HepG2 (cell line): ENCODE measurements around the gene CTSA. TPM values are rescaled to one million over a fixed set of nuclear protein-coding genes. Genes with fewer than 3 reads are reported as not detected.

ENCODE experiments used
- GLI4 ChIP-seq: sonication (generic); formaldehyde crosslinking; IDR thresholded peaks from 2 replicates; pipeline ENCODE4 v1.5.1; 2020; ENCODE audit warnings: missing genetic modification reagents, mild to moderate bottlenecking, moderate library complexity, borderline replicate concordance
- HOXA9 ChIP-seq: sonication (generic); formaldehyde crosslinking; IDR thresholded peaks from 2 replicates; pipeline ENCODE4 v1.8.1; 2022; ENCODE audit warnings: missing genetic modification reagents, mild to moderate bottlenecking, moderate library complexity, borderline replicate concordance
- NFE2L2 ChIP-seq: fragments of 150-350 bp; IDR thresholded peaks from 2 replicates; pipeline ENCODE4 v1.6.1; 2014; ENCODE audit warnings: low read length
- NFIB ChIP-seq: sonication (generic); formaldehyde crosslinking; IDR thresholded peaks from 2 replicates; pipeline ENCODE4 v1.9.0; 2021; ENCODE audit warnings: missing genetic modification reagents, mild to moderate bottlenecking, borderline replicate concordance
- PHF5A ChIP-seq: IDR thresholded peaks from one replicate; pipeline ENCODE4 v1.6.1; 2018; ENCODE audit warnings: low read depth, missing genetic modification reagents; ENCODE audit not compliant: unreplicated experiment
- SCMH1 ChIP-seq: sonication (generic); formaldehyde crosslinking; IDR thresholded peaks from 2 replicates; pipeline ENCODE4 v1.9.0; 2021; ENCODE audit warnings: missing genetic modification reagents, mild to moderate bottlenecking, borderline replicate concordance
- SSRP1 ChIP-seq: IDR thresholded peaks from 2 replicates; pipeline ENCODE4 v1.6.1; 2016; ENCODE audit warnings: control low read depth
- ZNF138 ChIP-seq: sonication (generic); formaldehyde crosslinking; IDR thresholded peaks from 2 replicates; pipeline ENCODE4 v1.5.0; 2020; ENCODE audit warnings: mild to moderate bottlenecking, low read depth, missing genetic modification reagents
- ZNF205 ChIP-seq: IDR thresholded peaks from 2 replicates; pipeline ENCODE4 v1.6.1; 2018; ENCODE audit warnings: missing biosample characterization, missing genetic modification reagents
- ZNF3 ChIP-seq: IDR thresholded peaks from 2 replicates; pipeline ENCODE4 v1.7.0; 2017; ENCODE audit warnings: inconsistent platforms
- ZNF33A ChIP-seq: sonication (generic); formaldehyde crosslinking; IDR thresholded peaks from 2 replicates; pipeline ENCODE4 v1.5.1; 2020; ENCODE audit warnings: missing genetic modification reagents, mild to moderate bottlenecking, moderate library complexity, borderline replicate concordance
- ZNF350 ChIP-seq: sonication (generic); formaldehyde crosslinking; IDR thresholded peaks from 2 replicates; pipeline ENCODE4 v1.4.0; 2020; ENCODE audit warnings: mild to moderate bottlenecking, low read depth, missing genetic modification reagents, borderline replicate concordance
- ZNF577 ChIP-seq: sonication (generic); formaldehyde crosslinking; IDR thresholded peaks from 2 replicates; pipeline ENCODE4 v1.4.0; 2020; ENCODE audit warnings: mild to moderate bottlenecking, low read depth, missing genetic modification reagents, borderline replicate concordance
- ZNF841 ChIP-seq: sonication (generic); formaldehyde crosslinking; IDR thresholded peaks from 2 replicates; pipeline ENCODE4 v1.8.1; 2023; ENCODE audit warnings: missing genetic modification reagents, borderline replicate concordance
- ZNF878 ChIP-seq: sonication (generic); formaldehyde crosslinking; IDR thresholded peaks from 2 replicates; pipeline ENCODE4 v1.8.1; 2023; ENCODE audit warnings: mild to moderate bottlenecking, missing genetic modification reagents, moderate library complexity
- polyA plus RNA-seq, 8 experiments: library from polyadenylated mRNA; depleted of rRNA in 3 of 8; stranded (reverse) in 7 of 8; unstranded in 1 of 8; fragments of >200 nt; fragmentation: Illumina TruSeq in 4 of 8; extraction: Trizol in 4 of 8; gene quantifications; 2 replicates each; pipeline versions ENCODE4 v1.2.1 to v1.2.3, GENCODE V29; 2011 to 2016; ENCODE audit warnings: low read depth in 4 of 8, missing spikeins in 1 of 8, mixed read lengths in 1 of 8; ENCODE audit not compliant: insufficient read depth in 1 of 8
- total RNA-seq, 5 experiments: library from RNA; depleted of rRNA; stranded (reverse); fragments of >200 nt; fragmentation: Illumina TruSeq; extraction: Trizol; gene quantifications; 2 replicates each; pipeline ENCODE4 v1.2.3, GENCODE V29; 2016; ENCODE audit warnings: low read depth in 1 of 5
- TF ChIP-seq, protein P1 (sequence below), 2 experiments: sonication (generic) in 1 of 2; formaldehyde crosslinking in 1 of 2; IDR thresholded peaks; 2 replicates each; pipeline versions ENCODE4 v1.4.0 to v1.6.1; 2018 to 2020; ENCODE audit warnings: missing genetic modification reagents in 2 of 2, borderline replicate concordance in 1 of 2, low read depth in 1 of 2, mild to moderate bottlenecking in 1 of 2, missing biosample characterization in 1 of 2
- TF ChIP-seq, protein P2 (sequence below): sonication (generic); formaldehyde crosslinking; IDR thresholded peaks from 2 replicates; pipeline ENCODE4 v1.4.0; 2020; ENCODE audit warnings: missing genetic modification reagents
- TF ChIP-seq, protein P3 (sequence below): sonication (generic); formaldehyde crosslinking; IDR thresholded peaks from 2 replicates; pipeline ENCODE4 v1.8.0; 2022; ENCODE audit warnings: low read depth, missing genetic modification reagents
- TF ChIP-seq, protein P4 (sequence below): sonication (generic); formaldehyde crosslinking; IDR thresholded peaks from 2 replicates; pipeline ENCODE4 v1.5.1; 2020; ENCODE audit warnings: missing genetic modification reagents, mild to moderate bottlenecking, borderline replicate concordance

CTSA gene
- total and polyA plus RNA-seq, 2 of the 13 experiments (the other 11 are each of a cell fraction or from before 2014, with no cell fraction given) = 202 to 231 TPM

DNA sequence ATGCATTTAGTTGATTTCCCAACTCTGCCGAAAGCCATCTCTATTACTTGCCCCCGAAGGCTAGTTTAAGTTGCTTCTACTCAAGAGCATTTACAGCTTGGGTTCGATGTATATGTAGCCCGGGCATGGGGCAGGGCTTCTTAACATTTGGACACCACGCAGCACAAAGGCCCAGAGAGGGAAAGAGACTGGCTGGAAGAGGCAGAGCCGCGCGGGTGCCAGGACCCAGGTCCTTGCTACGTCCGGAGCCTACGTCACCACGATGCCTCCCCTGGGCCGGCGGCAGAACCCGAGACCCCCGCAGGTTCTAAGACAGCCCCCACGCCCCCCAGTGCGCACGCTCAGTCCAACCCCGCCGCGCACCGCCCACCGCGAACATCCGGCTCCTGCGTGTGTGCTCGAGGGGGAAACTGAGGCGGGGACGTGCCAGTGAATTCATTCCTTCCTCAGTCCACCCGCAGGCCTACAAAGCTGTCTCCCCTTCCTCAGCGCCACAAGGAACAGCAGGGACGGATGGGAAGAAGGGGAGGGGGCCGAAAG lies 43.0 kb downstream of the CTSA start (continued):
- TF ChIP-seq ZNF577 (CRISPR knock-in tag) = peak; percentile 83; the same call in 1 of the 2 replicates
- peak; percentile 82; the same call in 1 of the 2 replicates for TF ChIP-seq GLI4
- no peak for TF ChIP-seq ZNF3 (CRISPR knock-in tag)
- TF ChIP-seq, protein P1, sequence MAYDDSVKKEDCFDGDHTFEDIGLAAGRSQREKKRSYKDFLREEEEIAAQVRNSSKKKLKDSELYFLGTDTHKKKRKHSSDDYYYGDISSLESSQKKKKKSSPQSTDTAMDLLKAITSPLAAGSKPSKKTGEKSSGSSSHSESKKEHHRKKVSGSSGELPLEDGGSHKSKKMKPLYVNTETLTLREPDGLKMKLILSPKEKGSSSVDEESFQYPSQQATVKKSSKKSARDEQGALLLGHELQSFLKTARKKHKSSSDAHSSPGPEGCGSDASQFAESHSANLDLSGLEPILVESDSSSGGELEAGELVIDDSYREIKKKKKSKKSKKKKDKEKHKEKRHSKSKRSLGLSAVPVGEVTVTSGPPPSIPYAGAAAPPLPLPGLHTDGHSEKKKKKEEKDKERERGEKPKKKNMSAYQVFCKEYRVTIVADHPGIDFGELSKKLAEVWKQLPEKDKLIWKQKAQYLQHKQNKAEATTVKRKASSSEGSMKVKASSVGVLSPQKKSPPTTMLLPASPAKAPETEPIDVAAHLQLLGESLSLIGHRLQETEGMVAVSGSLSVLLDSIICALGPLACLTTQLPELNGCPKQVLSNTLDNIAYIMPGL (CRISPR knock-in tag; IDR thresholded peaks at IDR 0.05; ENCODE audit: borderline replicate concordance in 1 of 2, low read depth in 1 of 2) = peak in 1 of 2 experiments; percentile 86; a peak in 3 of 4 replicates
- TF ChIP-seq, protein P2, sequence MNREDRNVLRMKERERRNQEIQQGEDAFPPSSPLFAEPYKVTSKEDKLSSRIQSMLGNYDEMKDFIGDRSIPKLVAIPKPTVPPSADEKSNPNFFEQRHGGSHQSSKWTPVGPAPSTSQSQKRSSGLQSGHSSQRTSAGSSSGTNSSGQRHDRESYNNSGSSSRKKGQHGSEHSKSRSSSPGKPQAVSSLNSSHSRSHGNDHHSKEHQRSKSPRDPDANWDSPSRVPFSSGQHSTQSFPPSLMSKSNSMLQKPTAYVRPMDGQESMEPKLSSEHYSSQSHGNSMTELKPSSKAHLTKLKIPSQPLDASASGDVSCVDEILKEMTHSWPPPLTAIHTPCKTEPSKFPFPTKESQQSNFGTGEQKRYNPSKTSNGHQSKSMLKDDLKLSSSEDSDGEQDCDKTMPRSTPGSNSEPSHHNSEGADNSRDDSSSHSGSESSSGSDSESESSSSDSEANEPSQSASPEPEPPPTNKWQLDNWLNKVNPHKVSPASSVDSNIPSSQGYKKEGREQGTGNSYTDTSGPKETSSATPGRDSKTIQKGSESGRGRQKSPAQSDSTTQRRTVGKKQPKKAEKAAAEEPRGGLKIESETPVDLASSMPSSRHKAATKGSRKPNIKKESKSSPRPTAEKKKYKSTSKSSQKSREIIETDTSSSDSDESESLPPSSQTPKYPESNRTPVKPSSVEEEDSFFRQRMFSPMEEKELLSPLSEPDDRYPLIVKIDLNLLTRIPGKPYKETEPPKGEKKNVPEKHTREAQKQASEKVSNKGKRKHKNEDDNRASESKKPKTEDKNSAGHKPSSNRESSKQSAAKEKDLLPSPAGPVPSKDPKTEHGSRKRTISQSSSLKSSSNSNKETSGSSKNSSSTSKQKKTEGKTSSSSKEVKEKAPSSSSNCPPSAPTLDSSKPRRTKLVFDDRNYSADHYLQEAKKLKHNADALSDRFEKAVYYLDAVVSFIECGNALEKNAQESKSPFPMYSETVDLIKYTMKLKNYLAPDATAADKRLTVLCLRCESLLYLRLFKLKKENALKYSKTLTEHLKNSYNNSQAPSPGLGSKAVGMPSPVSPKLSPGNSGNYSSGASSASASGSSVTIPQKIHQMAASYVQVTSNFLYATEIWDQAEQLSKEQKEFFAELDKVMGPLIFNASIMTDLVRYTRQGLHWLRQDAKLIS (CRISPR knock-in tag) = no peak
- peak; percentile 91; the same call in 1 of the 2 replicates for TF ChIP-seq HOXA9
- TF ChIP-seq NFIB (CRISPR knock-in tag) = no peak
- TF ChIP-seq, protein P3, sequence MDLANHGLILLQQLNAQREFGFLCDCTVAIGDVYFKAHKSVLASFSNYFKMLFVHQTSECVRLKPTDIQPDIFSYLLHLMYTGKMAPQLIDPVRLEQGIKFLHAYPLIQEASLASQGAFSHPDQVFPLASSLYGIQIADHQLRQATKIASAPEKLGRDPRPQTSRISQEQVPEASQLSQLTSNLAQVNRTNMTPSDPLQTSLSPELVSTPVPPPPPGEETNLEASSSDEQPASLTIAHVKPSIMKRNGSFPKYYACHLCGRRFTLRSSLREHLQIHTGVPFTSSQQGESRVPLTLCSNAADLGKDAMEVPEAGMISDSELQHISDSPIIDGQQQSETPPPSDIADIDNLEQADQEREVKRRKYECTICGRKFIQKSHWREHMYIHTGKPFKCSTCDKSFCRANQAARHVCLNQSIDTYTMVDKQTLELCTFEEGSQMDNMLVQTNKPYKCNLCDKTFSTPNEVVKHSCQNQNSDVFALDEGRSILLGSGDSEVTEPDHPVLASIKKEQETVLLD (CRISPR knock-in tag) = peak; percentile 14; the same call in 1 of the 2 replicates
- TF ChIP-seq ZNF33A (CRISPR knock-in tag) = peak; percentile 98
- TF ChIP-seq PHF5A (CRISPR knock-in tag) = no peak
- TF ChIP-seq SCMH1 (CRISPR knock-in tag) = no peak
- TF ChIP-seq ZNF878 (CRISPR knock-in tag) = no peak
- peak; percentile 27; the same call in 1 of the 2 replicates for TF ChIP-seq SSRP1
- TF ChIP-seq, protein P4, sequence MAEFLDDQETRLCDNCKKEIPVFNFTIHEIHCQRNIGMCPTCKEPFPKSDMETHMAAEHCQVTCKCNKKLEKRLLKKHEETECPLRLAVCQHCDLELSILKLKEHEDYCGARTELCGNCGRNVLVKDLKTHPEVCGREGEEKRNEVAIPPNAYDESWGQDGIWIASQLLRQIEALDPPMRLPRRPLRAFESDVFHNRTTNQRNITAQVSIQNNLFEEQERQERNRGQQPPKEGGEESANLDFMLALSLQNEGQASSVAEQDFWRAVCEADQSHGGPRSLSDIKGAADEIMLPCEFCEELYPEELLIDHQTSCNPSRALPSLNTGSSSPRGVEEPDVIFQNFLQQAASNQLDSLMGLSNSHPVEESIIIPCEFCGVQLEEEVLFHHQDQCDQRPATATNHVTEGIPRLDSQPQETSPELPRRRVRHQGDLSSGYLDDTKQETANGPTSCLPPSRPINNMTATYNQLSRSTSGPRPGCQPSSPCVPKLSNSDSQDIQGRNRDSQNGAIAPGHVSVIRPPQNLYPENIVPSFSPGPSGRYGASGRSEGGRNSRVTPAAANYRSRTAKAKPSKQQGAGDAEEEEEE (CRISPR knock-in tag) = no peak
- no peak; the same call in 1 of the 2 replicates for TF ChIP-seq ZNF350 (CRISPR knock-in tag)
- TF ChIP-seq NFE2L2 = no peak
- TF ChIP-seq ZNF138 (CRISPR knock-in tag) = 0 out of 2 replicates have a peak, but pooled peaks have one; percentile 26
- 0 out of 2 replicates have a peak, but pooled peaks have one; percentile 9 for TF ChIP-seq ZNF841 (CRISPR knock-in tag)
- TF ChIP-seq ZNF205 (CRISPR knock-in tag) = no peak
